ENCODE data around the gene DPCD.

GRCh38 chr10:101570428-101571270 lies 17.5 kb upstream of the DPCD start:
- TF ChIP-seq CTCF (conservative IDR thresholded peaks at IDR 0.05; ENCODE audit: low read length) (peak; percentile 25; the same call in 1 of the 2 replicates), EZH2phosphoT487 (IDR thresholded peaks at IDR 0.05; ENCODE audit: borderline replicate concordance, low read depth, low read length) (no peak)

Data from OCI-LY7 (cell line).